22Rv1 (cell line): ENCODE results near the gene EPN2.

Source experiments
- CTCF ChIP-seq: fragments of 450-650 bp; IDR thresholded peaks from 2 replicates; pipeline ENCODE4 v1.5.1; 2017; ENCODE audit warnings: mild to moderate bottlenecking
- ZFX ChIP-seq: fragments of 450-650 bp; IDR thresholded peaks from 2 replicates; pipeline ENCODE4 v1.6.1; 2017; ENCODE audit warnings: antibody characterized with exemption, borderline replicate concordance

GRCh38 chr17:19287651-19288050, 50.5 kb downstream of the EPN2 start:
- no peak for TF ChIP-seq CTCF
- no peak for TF ChIP-seq ZFX
